H1 (cell line): Measurements from ENCODE around the gene CADPS. TPM values are rescaled to one million over a fixed set of nuclear protein-coding genes. Genes with fewer than 3 reads are reported as not detected.

Source experiments
- CTCF ChIA-PET: fragments of 300-600 bp; sonication (Branson Sonifier 250); formaldehyde crosslinking; loops from one replicate; lab custom pipeline; 2021; ENCODE audit not compliant: partially characterized antibody; lab: Charles Lee
- POLR2A ChIA-PET: fragments of 300-600 bp; sonication (Branson Sonifier 250); formaldehyde crosslinking; loops from one replicate; lab custom pipeline; 2021; ENCODE audit warnings: inconsistent platforms; ENCODE audit not compliant: partially characterized antibody; lab: Charles Lee
- DNase-seq, 2 experiments: peaks; one replicate each; pipeline versions ENCODE4 v3.0.0 to v3.0.0-alpha.2; 2010 to 2022; ENCODE audit warnings: low spot score in 2 of 2, low read depth in 1 of 2, mixed read lengths in 1 of 2
- FAIRE-seq: peaks from 2 replicates; lab custom pipeline; 2011; peaks lifted over from hg19 to GRCh38; lab: Jason Lieb, UNC
- H2AFZ ChIP-seq: 2 replicates; pipeline ENCODE4 v1.8.1; 2012; ENCODE audit warnings: low read length, inconsistent platforms
- H2AK5ac ChIP-seq: 2 replicates; pipeline ENCODE4 v1.6.1; 2013; ENCODE audit warnings: low read depth, low read length
- H2BK120ac ChIP-seq: replicated peaks from 2 replicates; pipeline ENCODE3; 2013; ENCODE audit warnings: low read depth, low read length, inconsistent platforms
- H2BK12ac ChIP-seq: 2 replicates; pipeline ENCODE4 v1.6.1; 2013; ENCODE audit warnings: low read depth, low read length
- H2BK15ac ChIP-seq: 2 replicates; pipeline ENCODE4 v1.6.1; 2013; ENCODE audit warnings: low read length
- H2BK20ac ChIP-seq: 2 replicates; pipeline ENCODE4 v1.6.1; 2013; ENCODE audit warnings: low read length
- H2BK5ac ChIP-seq: 2 replicates; pipeline ENCODE4 v1.6.1; 2013; ENCODE audit warnings: low read depth, low read length
- H3K14ac ChIP-seq: 2 replicates; pipeline ENCODE4 v1.6.1; 2013; ENCODE audit warnings: inconsistent platforms; ENCODE audit not compliant: insufficient read length
- H3K18ac ChIP-seq: 2 replicates; pipeline ENCODE4 v1.6.1; 2013; ENCODE audit warnings: low read length; ENCODE audit errors: extremely low read depth
- H3K23ac ChIP-seq: 2 replicates; pipeline ENCODE4 v1.6.1; 2013; ENCODE audit warnings: inconsistent platforms; ENCODE audit not compliant: insufficient read length
- H3K23me2 ChIP-seq: 2 replicates; pipeline ENCODE4 v1.6.1; 2013; ENCODE audit warnings: low read depth, low read length
- H3K27ac ChIP-seq: 2 replicates; pipeline ENCODE4 v1.6.1; 2011; ENCODE audit warnings: low read depth, low read length, inconsistent platforms
- H3K27me3 ChIP-seq, 4 experiments: replicated peaks in 1 of 4; 1 replicate in 1 of 4; 2 replicates in 3 of 4; pipeline versions ENCODE4 v1.6.1 to v1.8.1; 2011 to 2013; ENCODE audit warnings: low read length in 3 of 4, mild to moderate bottlenecking in 3 of 4, inconsistent platforms in 2 of 4, mixed read lengths in 2 of 4, moderate library complexity in 1 of 4; ENCODE audit not compliant: control insufficient read depth in 3 of 4, insufficient read depth in 3 of 4; ENCODE audit errors: extremely low read depth in 1 of 4
- H3K36me3 ChIP-seq, 4 experiments: 2 replicates each; pipeline versions ENCODE4 v1.6.1 to v1.8.1; 2011 to 2013; ENCODE audit warnings: mild to moderate bottlenecking in 4 of 4, low read length in 3 of 4, moderate library complexity in 2 of 4, control low read depth in 1 of 4, inconsistent platforms in 1 of 4; ENCODE audit not compliant: insufficient read depth in 4 of 4, control insufficient read depth in 2 of 4
- H3K4ac ChIP-seq: replicated peaks from 2 replicates; pipeline ENCODE3; 2013; ENCODE audit warnings: low read length, low read depth, mixed read lengths, inconsistent platforms; ENCODE audit not compliant: insufficient read length
- H3K4me1 ChIP-seq, 4 experiments: replicated peaks in 1 of 4; 1 replicate in 1 of 4; 2 replicates in 3 of 4; pipeline versions ENCODE4 v1.6.1 to v1.8.1; 2011 to 2013; ENCODE audit warnings: low read length in 3 of 4, inconsistent platforms in 2 of 4, mixed read lengths in 1 of 4; ENCODE audit not compliant: insufficient read depth in 4 of 4, control insufficient read depth in 3 of 4
- H3K4me2 ChIP-seq, 2 experiments: 2 replicates each; pipeline versions ENCODE4 v1.6.1 to v1.8.1; 2011 to 2013; ENCODE audit warnings: low read depth in 2 of 2, low read length in 2 of 2, control low read depth in 1 of 2, inconsistent platforms in 1 of 2, mild to moderate bottlenecking in 1 of 2; ENCODE audit not compliant: insufficient read depth in 1 of 2
- H3K4me3 ChIP-seq, 4 experiments: fragments of 200-600, 300-600 bp in 1 of 4; sonication (generic), shearing (Covaris generic), sonication (Bioruptor Twin) in 1 of 4; 2 replicates each; pipeline versions ENCODE4 v1.5.1 to v1.8.1; 2011 to 2016; ENCODE audit warnings: low read length in 4 of 4, low read depth in 3 of 4, control low read depth in 2 of 4, inconsistent platforms in 2 of 4, mild to moderate bottlenecking in 2 of 4, mixed read lengths in 1 of 4, moderate library complexity in 1 of 4; ENCODE audit not compliant: insufficient read depth in 2 of 4; ENCODE audit errors: extremely low read depth in 1 of 4
- H3K56ac ChIP-seq: replicated peaks from 2 replicates; pipeline ENCODE3; 2013; ENCODE audit warnings: low read depth, mild to moderate bottlenecking, mixed read lengths, low read length, inconsistent platforms; ENCODE audit not compliant: insufficient read length
- H3K79me1 ChIP-seq: 2 replicates; pipeline ENCODE4 v1.6.1; 2013; ENCODE audit warnings: low read depth, low read length, control low read depth
- H3K79me2 ChIP-seq, 2 experiments: 2 replicates each; pipeline versions ENCODE4 v1.6.1 to v1.8.1; 2012 to 2013; ENCODE audit warnings: low read length in 2 of 2, mild to moderate bottlenecking in 2 of 2, inconsistent platforms in 1 of 2; ENCODE audit not compliant: insufficient read depth in 2 of 2, control insufficient read depth in 1 of 2
- H3K9ac ChIP-seq, 4 experiments: replicated peaks in 1 of 4; 1 replicate in 1 of 4; 2 replicates in 3 of 4; pipeline versions ENCODE4 v1.6.1 to v1.8.1; 2011 to 2013; ENCODE audit warnings: low read depth in 3 of 4, low read length in 3 of 4, control low read depth in 2 of 4, mild to moderate bottlenecking in 2 of 4, moderate library complexity in 2 of 4, inconsistent platforms in 1 of 4; ENCODE audit errors: extremely low read depth in 1 of 4
- H3K9me3 ChIP-seq, 2 experiments: 2 replicates each; pipeline versions ENCODE4 v1.6.1 to v1.8.1; 2012 to 2013; ENCODE audit warnings: mild to moderate bottlenecking in 2 of 2, moderate library complexity in 2 of 2, control low read depth in 1 of 2, inconsistent platforms in 1 of 2, low read depth in 1 of 2, low read length in 1 of 2, mixed read lengths in 1 of 2; ENCODE audit not compliant: insufficient read depth in 2 of 2
- H4K20me1 ChIP-seq, 2 experiments: replicated peaks in 1 of 2; 2 replicates each; pipeline versions ENCODE3 to v1.8.1; 2011 to 2013; ENCODE audit warnings: inconsistent platforms in 2 of 2, low read length in 2 of 2, mild to moderate bottlenecking in 1 of 2; ENCODE audit not compliant: insufficient read depth in 2 of 2, control insufficient read depth in 1 of 2
- H4K5ac ChIP-seq: 2 replicates; pipeline ENCODE4 v1.6.1; 2013; ENCODE audit warnings: low read length, low read depth, mixed read lengths, inconsistent platforms; ENCODE audit not compliant: insufficient read length
- H4K8ac ChIP-seq: 2 replicates; pipeline ENCODE4 v1.8.0; 2013; ENCODE audit warnings: mild to moderate bottlenecking, moderate library complexity, low read length, inconsistent platforms; ENCODE audit not compliant: insufficient read depth; ENCODE audit errors: extremely low read depth
- H4K91ac ChIP-seq: replicated peaks from 2 replicates; pipeline ENCODE3; 2013; ENCODE audit warnings: low read length, mixed read lengths, inconsistent platforms; ENCODE audit not compliant: insufficient read length
- CEBPB ChIP-seq: IDR thresholded peaks from 2 replicates; pipeline ENCODE4 v1.6.1; 2012; ENCODE audit warnings: low read depth, low read length
- KDM1A ChIP-seq: fragments of 200-600, 300-600 bp; sonication (generic); IDR thresholded peaks from 2 replicates; pipeline ENCODE4 v1.7.1; 2016; ENCODE audit warnings: mild to moderate bottlenecking, low read length, borderline replicate concordance
- MAFK ChIP-seq: IDR thresholded peaks from 2 replicates; pipeline ENCODE4 v1.6.1; 2012; ENCODE audit warnings: low read depth, mild to moderate bottlenecking, improper control_type of control experiment, low read length
- RAD21 ChIP-seq, 2 experiments: IDR thresholded peaks in 1 of 2; conservative IDR thresholded peaks in 1 of 2; 2 replicates each; pipeline ENCODE4 v1.6.1; 2011; ENCODE audit warnings: low read depth in 2 of 2, low read length in 2 of 2, improper control_type of control experiment in 1 of 2, inconsistent platforms in 1 of 2, mild to moderate bottlenecking in 1 of 2, moderate library complexity in 1 of 2
- WGBS, 2 experiments: shearing (Covaris generic) in 1 of 2; methylation state at CpG; one replicate each; pipeline versions ENCODE4 v1.1.6 to v1.1.7; 2013 to 2015; ENCODE audit warnings: low lambda C conversion rate in 2 of 2, mixed read lengths in 2 of 2, inconsistent platforms in 1 of 2, low coverage in 1 of 2, missing lambda C conversion rate in 1 of 2; ENCODE audit not compliant: insufficient replicate concordance in 2 of 2, insufficient coverage in 1 of 2, insufficient read length in 1 of 2; ENCODE audit errors: extremely low coverage in 1 of 2, missing lambda C conversion rate in 1 of 2; 5-methylcytosine and 5-hydroxymethylcytosine counted together
- polyA plus RNA-seq, 7 experiments: library from polyadenylated mRNA; depleted of rRNA in 3 of 7; stranded (reverse) in 5 of 7; unstranded in 2 of 7; fragments of >200 nt in 5 of 7; fragments of 200-250 nt in 2 of 7; gene quantifications; 1 replicate in 5 of 7; 2 replicates in 1 of 7; 4 replicates in 1 of 7; pipeline versions ENCODE4 v1.2.1 to v1.2.3, GENCODE V29; 2011 to 2013; ENCODE audit warnings: missing spikeins in 2 of 7, mixed read lengths in 2 of 7
- total RNA-seq: library from RNA; stranded (reverse); fragmentation: NEBNext Ultra II Directional; extraction: Animal tissue kit (Norgen Biotek cat#: 25700); gene quantifications from 2 replicates; pipeline ENCODE4 v1.2.1, GENCODE V29; 2021

The CADPS gene
- total and polyA plus RNA-seq, 2 of the 8 experiments (the other 6 are each of a cell fraction or from before 2014, with no cell fraction given) = 7.1 to 10.2 TPM

DNA sequence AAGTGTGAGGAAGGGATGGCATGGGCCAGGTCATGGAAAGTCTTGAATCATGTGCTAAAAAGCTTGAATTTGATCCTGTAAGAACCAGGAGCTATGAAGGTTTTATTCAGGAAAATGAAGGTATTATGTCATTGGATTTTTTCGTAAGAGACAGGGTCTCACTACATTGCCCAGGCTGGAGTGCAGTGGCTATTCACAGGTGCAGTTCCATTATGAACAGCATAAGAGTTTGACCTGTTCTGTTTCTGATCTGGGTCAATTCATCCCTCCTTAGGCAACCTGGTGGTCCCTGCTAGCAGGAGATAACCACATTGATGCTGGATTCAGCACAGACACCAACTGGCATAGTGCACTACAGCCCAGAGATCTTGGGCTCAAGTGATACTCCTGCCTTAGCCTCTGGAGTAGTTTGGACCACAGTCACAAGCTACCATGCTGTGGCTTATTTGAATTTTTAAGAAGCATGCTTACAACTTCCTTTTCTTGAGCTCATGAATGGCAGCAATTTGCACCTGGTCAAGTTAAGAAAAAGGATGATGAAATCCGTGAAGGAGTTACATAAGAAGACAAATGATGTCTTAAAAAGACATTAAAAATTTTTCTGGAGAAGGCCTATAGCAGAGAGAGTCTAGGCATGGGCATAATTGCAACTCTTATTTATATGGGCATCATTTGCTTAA is 79.1 kb downstream of the CADPS start:
- WGBS, 2 experiments = 80% methylated on average over 2 of the region's 2 CpGs; no CpG with 5 or more reads in 1 of the 2 experiments
- 0 out of 2 replicates have a peak overlapping the region, but pooled peaks have one; percentile 40 for H2BK20ac ChIP-seq
- H3K9ac ChIP-seq = no peak overlapping the region
- no peak overlapping the region for H3K4me3 ChIP-seq
- H2AK5ac ChIP-seq = peak overlapping the region; percentile 69
- peak overlapping the region; percentile 79 for H2BK5ac ChIP-seq
- no peaks in the 10 kb centered on the region for H3K23me2 ChIP-seq
- no peak overlapping the region for H2BK120ac ChIP-seq
- H2BK12ac ChIP-seq = peak overlapping the region; percentile 80
- no peaks in the 10 kb centered on the region for H4K20me1 ChIP-seq
- peak overlapping the region; percentile 60 for H4K5ac ChIP-seq
- no peak for FAIRE-seq
- H3K4ac ChIP-seq = peak overlapping the region; percentile 19
- TF ChIP-seq KDM1A (peak; percentile 62; the same call in 1 of the 2 replicates), CEBPB (peak; percentile 89), MAFK (0 out of 2 replicates have a peak, but pooled peaks have one; percentile 3), RAD21 (IDR thresholded peaks at IDR 0.05 in 1 of 2, conservative IDR thresholded peaks at IDR 0.05 in 1 of 2; ENCODE audit: low read depth in 2 of 2, low read length in 2 of 2) (no peak)
- no peak overlapping the region; a peak in 1 of 4 replicates for H3K4me2 ChIP-seq
- H3K9me3 ChIP-seq = no peaks in the 10 kb centered on the region
- no peak overlapping the region for H2BK15ac ChIP-seq
- H3K56ac ChIP-seq = no peak overlapping the region
- no peaks in the 10 kb centered on the region for H3K27me3 ChIP-seq
- no peak overlapping the region for H3K14ac ChIP-seq
- no peak for DNase-seq
- no peaks in the 10 kb centered on the region for H3K79me2 ChIP-seq
- peak overlapping the region; percentile 75 for H3K23ac ChIP-seq
- H4K91ac ChIP-seq = peak overlapping the region; percentile 83
- peaks cover 2 to 7% (median 4%) of the 10 kb centered on the region in 4 experiments; a peak in 4 of 7 replicates for H3K4me1 ChIP-seq
- H3K79me1 ChIP-seq = no peaks in the 10 kb centered on the region
- no peak overlapping the region for H3K27ac ChIP-seq
- ChIA-PET POLR2A (interaction anchor here (1.0 to 1.2 kb wide), 3 partner anchors 8 to 72 kb away, joined by 3 to 4 read pairs (median 3); no protein-coding TSS in a partner anchor), CTCF (interaction anchor here (1.5 to 16.8 kb wide), 3 partner anchors 13 to 131 kb away, joined by 4 to 216 read pairs (median 9); no protein-coding TSS in a partner anchor)
- no peaks in the 10 kb centered on the region for H3K36me3 ChIP-seq
- H3K18ac ChIP-seq = peak overlapping the region; percentile 66
- H2AFZ ChIP-seq = no peak overlapping the region
- no peak overlapping the region for H4K8ac ChIP-seq
